ACHN (cell line): ENCODE results near the gene ENOX2.
"Not testable (repeated sequence)": the region's sequence is repeated elsewhere in the genome, so short reads cannot be mapped to it uniquely, and the experiment has no call there.

ENCODE experiments used
- DNase-seq: peaks from one replicate; pipeline ENCODE4 v3.0.0-alpha.2; 2015
- in situ Hi-C: cut with HindIII; loops from 2 replicates; pipeline ENCODE4 v1.10.0; 2017; ENCODE audit warnings: low sequenced_read_pairs, low pct_ligation_motif_present, low pct_unique_long_range_greater_than_20kb

The ENOX2 gene

DNA sequence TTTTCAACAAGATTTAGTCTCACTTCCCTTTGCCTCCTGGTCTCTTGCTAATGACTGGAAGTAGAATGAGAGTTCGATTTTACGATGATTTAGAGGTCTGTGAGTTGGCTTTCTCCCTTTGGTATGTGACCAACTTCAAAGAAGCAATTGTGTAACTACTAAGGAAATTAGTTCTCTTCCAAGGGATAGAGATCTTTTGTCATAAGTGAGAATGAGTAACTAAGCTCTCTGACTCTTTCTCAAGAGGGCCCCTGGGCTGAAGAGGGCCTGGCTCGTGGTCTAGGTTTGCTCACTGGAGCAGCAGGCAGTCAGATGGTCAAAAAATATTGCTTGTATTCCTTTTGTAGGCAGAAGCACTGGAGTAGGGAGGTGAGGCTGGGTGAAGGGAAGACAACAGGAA, 176.3 kb downstream of the ENOX2 start:
- DNase-seq, result no peak

DNA sequence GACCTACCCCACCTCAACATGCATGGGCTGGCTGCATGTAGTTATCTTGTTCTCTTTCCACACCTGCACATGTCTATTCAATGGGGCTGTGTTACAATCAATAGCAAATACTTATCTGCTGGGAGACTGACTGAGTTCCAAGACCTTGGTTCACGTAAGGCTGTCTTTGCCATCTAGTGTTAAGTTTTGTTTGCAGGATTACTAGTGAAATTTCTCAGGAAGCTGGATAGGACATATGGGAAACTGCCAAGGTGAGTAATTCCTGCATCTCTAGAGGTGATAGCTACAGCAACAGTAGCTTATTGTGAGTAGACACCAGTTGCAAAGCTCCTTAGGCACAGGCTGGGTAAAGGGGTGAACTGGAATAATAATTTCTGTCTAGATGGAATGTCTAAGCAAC, 177.5 kb downstream of the ENOX2 start:
- in situ Hi-C loops, result no loop called here
- no peak for DNase-seq

More for the DNA sequence above, 176.3 kb downstream of the ENOX2 start:
- in situ Hi-C loops, result no loop called here

- in situ Hi-C loops, result no loop called here
- no peak for DNase-seq
Measured at GRCh38 chrX:130719413-130719812, 183.6 kb downstream of the ENOX2 start.

GRCh38 chrX:130718137-130718536, 184.9 kb downstream of the ENOX2 start:
- in situ Hi-C loops, result no loop called here
- no peak for DNase-seq

DNA sequence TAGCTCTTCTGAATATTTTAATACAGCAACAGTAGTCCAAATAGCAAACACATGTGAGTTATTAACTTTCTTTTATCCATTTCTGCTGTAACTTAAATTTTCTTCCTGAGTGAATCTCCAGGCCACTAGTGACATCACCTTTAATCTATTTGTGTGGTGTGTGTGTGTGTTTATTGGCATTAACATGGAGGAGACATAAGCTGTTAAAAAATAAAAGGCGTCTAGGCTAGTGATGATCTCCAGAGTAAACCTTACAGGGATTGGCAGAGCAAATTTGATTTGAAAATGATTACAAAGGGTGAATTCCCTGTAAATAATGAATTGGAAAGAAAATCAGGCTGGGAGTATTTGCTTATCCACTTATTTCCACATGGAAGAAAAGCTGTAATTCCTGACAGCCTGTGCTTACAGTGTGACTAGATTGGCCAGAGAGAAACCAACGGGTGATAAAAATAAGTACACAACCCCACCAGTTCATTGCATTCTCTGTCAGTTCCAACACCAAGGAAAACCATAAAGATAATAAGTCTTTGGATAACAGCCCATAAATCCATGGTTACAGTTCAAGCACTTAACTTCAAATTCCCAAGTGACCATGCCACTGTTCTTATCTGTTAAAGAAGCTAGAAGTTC, 186.1 kb downstream of the ENOX2 start:
- in situ Hi-C loops, result no loop called here
- DNase-seq, result no peak

DNA sequence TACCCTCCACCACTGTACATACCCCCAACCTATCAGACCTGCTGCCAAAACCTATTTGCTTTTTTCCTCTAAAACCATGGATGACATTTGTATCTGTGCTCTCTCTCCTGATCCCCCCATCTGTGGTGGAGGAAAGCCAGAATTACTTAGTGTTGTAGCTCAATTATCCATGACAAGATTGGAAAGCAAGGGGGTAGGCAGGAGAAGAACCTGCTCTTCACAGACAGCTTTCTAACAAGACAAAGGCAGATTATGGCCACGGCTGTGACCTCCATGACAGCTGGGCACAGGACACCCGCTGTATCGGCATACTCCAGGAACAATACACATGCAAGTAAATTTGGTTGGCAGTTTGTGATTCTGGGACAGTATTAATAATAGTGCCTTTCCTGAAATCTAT, 186.7 kb downstream of the ENOX2 start:
- in situ Hi-C loops, result no loop called here
- no peak for DNase-seq

DNA sequence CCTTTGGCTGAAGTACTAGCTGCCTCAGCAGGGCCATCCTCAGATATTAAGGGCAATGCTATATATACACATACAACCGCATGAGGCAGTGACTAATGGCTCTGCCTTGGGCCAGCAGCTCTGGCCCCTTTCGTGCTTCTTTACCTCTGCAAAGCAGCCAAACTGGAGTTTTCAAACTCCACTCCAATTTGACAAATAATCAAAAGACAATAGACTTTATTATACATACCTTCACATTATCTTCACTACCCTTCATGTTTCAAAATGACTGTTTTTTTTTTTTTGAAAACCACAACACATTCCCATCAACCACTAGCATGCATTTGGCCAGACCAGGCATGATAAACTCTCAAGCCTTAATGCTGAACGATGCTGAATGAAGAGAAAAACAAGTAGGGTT, 187.7 kb downstream of the ENOX2 start:
- no peak for DNase-seq
- in situ Hi-C loops, result no loop called here

GRCh38 chrX:130714665-130715064, 188.3 kb downstream of the ENOX2 start:
- in situ Hi-C loops, result no loop called here
- no peak for DNase-seq

DNA sequence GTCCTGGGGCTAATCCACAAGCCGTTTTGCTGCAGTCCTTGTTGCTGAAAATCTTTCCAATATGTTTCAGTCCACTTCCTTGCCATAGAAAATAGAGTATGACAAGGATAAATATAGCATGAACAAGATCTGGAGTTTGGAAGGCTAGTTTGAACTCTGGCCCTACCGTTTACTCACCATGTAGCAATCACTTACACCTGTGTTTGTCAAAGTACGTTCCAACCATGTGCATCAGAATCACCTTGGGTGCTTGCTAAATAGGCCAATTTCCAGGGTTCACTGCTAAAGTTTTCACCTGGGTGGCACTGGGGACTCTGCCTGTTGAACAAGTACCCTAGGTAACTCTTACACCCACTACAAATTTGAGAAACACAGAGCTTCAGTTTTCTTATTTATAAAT, 188.9 kb downstream of the ENOX2 start:
- in situ Hi-C loops, result no loop called here

GRCh38 chrX:130709178-130709577, 193.8 kb downstream of the ENOX2 start:
- DNase-seq, in situ Hi-C loops: not testable (repeated sequence)

More for the DNA sequence above, 188.9 kb downstream of the ENOX2 start:
- DNase-seq, result no peak

DNA sequence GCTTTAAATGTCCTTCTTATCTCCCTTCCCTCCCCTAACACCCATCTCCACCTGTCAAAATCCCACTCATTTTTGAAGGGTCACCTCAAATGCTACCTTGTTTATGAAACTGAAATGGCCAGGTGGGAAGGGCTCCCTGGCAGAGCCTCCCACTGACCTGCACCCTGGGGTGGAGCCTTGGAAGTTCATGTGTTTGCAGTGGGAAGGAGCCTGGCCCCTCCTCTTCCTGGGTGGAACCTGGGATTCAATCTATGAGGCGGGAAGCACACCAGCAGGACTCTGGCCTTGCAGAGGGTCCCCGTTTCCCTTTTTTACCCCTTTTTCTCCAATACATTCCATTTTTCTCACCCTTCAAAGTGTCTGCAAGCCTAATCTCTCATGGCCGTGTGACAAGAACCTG, 197.4 kb downstream of the ENOX2 start:
- in situ Hi-C loops, result no loop called here
- no peak for DNase-seq

- DNase-seq, result peak; percentile 1
- in situ Hi-C loops, result no loop called here
Measured at GRCh38 chrX:130704053-130705038, 198.7 kb downstream of the ENOX2 start.

DNA sequence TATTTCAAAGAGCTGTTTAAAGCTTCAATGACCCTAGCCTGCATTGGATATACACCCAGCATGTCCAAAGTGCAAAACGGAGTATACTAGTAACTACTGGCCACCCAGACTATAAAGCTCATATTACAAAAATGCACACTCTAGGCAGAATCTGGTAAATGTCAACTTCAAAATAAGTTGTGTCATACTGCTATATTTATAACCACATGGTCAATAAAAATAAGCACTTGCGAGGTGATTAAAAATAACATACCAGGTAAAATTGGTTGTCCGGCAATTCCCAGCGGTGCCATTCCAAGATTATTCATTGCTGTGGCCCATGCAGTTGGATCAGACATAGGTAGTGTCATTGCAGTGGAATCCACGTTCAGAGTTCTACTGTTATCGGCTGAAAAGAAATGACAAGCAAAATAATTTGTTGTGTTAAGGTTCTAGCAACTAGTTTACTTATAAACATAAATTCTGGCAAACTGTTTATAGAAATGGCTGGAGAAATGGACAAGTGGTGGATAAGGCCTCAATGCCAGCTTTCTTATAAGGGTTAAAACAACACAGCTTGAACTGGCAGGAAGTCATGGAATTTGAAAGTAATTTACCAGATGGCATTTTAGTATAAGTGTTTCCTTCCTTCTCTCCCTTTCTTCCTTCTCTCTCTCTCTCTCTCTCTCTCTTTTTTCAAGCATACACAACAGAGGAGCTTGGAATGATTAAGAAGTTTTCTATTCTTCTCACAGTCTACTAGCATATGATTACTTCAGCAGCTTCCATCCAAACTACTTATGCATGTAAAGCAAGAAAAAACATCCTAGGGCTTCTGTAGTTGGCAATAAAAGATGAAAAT, 199.9 kb downstream of the ENOX2 start:
- no peak for DNase-seq
- in situ Hi-C loops, result no loop called here

DNA sequence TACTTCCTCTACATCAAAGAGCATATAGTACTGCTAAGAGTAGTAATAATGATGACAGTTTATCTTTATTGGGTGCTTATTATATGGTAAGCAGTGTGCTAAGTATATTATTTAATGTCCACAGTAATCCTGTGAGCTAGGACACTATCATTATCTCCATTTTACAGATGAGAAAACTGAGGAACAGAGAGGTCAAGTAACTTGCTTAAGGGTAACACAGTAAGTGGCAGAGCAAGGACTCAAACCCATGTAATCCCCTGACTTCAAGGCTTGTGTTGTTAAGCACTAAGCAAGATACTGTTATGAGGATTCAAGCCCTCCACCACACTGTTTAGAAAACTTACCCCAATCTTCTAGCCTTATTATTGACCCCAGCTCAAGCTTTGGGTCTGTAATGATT, 202.4 kb downstream of the ENOX2 start:
- in situ Hi-C loops, result no loop called here
- no peak for DNase-seq

GRCh38 chrX:130699618-130700017, 203.4 kb downstream of the ENOX2 start:
- no peak for DNase-seq
- in situ Hi-C loops, result no loop called here

GRCh38 chrX:130696542-130696941, 206.5 kb downstream of the ENOX2 start:
- in situ Hi-C loops, result no loop called here
- DNase-seq, result no peak

DNA sequence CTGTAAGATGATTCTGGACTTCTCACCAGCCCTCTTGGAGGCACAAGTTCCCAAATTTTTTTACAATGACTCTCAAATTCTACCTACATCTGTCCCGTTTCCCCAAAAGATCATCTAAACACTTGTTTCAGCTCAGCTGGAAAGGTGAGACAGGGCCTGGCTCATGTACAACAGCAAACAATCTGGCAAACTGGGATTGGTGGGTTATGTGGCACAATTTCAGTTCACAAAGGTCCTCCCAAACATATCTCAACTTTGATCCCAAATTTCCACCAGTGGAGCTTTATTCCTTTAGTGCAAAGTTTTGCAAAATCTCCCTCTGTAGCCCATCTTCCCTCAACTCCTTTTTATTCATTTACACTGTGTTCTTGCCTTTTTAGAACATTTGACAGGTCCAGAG, 207.1 kb downstream of the ENOX2 start:
- in situ Hi-C loops, result no loop called here
- DNase-seq, result no peak

DNA sequence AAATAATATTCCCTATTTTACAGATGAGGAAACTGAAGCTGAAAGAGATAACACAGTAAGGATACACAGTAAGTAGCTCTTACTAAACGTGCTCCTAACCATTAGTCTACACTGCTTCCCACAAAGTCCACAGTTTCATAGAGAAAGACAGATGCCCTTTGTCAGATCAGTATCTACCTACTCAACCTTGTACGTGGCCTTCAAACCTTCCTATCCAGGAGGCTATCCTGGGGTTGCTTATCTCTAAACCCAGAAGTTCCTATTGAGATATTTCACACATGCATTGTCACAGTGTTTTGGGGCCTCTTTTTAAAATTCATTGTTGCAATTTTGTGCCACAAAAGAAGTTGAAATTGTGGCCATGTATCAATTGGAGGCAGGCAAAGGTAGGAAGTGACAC, 208.0 kb downstream of the ENOX2 start:
- in situ Hi-C loops, result no loop called here
- no peak for DNase-seq

- in situ Hi-C loops, result no loop called here
- DNase-seq, result no peak
Measured at GRCh38 chrX:130691576-130691975, 211.4 kb downstream of the ENOX2 start.
